DMS114 treated with DMSO at 0.1 percent for 48 hours (cell line): ENCODE measurements around the gene BCR.

ENCODE experiments used
- DNase-seq: peaks from one replicate; lab custom pipeline; 2025; ENCODE audit not compliant: unreplicated experiment; lab: John Stamatoyannopoulos, UW

Gene BCR

DNA sequence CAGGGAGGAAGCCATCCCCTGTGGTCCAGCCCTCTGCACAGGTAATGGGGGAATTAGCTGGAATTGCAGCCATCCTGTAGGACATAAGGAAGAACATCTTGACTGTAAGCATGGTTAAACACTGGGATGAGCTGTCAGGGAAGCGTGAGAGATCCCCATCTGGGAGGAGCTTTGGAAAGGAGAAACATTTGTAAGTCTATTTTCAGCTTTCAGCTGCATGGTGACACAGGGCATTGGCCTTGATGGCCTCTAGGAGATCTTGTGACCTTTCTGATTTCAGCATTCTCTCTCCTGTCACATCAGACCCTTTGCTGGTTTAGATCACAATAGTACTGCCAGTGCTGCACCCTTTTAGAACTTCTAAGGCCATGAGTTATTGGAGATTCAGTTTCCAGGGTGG lies 47.1 kb downstream of the BCR start:
- no peak for DNase-seq

DNA sequence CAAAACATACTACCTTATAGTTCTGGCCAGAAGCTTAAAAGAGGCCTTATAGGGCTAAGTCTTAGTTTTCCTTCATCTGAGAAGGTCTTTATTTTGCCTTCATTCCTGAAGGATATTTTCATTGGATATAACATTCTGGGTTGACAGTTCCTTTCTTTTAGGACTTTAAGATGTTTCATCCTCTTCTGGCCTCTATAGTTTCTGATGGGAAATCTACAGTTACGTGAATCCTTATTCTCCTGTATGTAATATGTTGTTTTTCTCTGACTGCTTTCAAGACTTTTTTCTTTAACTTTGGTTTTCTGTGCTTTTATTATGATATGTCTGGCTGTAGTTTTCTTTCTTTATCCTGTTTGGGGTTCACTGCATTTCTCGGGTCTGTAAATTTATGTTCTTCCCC lies 48.2 kb downstream of the BCR start:
- DNase-seq: no peak

DNA sequence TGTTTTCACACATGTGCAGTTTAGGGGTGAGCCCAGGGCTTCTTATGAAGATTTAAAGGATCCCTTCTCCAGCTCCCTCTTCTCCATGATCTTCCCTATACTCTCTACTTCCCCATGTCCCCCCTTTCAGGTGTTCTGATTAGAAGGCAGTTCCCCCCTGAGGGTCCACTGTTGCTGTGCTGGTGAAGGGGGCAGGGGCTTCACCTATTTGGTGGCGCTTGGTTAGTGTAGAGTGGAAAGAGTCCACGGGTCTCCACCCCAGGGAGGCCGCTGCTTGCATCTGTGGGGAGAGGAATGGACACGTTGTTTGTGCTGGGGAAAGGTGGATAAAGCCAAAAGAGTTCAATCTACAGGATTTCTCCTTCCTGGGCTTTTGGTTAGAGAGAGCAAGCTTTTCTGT lies 49.3 kb downstream of the BCR start:
- DNase-seq: no peak

DNA sequence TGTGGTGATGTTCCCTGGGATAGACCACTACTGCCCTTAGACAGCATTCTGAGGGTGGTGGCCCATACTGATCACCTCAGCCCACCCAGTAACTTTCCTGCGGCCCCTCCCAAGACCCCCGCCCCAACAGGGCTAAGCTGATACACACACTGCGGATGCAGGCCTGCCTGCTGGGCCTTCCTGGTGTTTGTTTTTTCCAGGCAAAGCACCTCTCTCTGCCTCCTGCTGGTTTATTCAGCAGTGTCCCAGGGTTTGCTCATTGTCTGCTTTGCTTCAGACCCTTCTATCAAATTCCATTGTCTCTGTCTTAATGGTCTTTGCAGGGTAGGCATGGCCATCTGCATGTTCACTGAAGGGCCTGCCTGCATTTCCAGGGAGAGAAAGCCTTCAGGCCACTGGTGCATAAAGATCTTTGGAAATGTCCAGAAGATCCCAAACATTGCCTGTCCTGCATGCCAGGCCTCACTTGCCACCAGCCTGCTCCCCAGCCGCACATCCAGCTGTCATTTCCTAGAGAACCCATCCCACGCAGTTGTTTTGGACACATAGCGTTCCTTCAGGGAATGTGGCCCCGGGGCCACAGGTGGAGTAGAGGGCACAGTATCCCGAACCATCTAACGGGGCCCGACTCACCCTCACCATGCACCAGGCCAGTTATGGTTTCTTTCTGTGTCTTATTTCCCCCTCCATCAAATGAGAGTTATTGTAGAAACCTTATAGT lies 50.2 kb downstream of the BCR start:
- no peak for DNase-seq

DNA sequence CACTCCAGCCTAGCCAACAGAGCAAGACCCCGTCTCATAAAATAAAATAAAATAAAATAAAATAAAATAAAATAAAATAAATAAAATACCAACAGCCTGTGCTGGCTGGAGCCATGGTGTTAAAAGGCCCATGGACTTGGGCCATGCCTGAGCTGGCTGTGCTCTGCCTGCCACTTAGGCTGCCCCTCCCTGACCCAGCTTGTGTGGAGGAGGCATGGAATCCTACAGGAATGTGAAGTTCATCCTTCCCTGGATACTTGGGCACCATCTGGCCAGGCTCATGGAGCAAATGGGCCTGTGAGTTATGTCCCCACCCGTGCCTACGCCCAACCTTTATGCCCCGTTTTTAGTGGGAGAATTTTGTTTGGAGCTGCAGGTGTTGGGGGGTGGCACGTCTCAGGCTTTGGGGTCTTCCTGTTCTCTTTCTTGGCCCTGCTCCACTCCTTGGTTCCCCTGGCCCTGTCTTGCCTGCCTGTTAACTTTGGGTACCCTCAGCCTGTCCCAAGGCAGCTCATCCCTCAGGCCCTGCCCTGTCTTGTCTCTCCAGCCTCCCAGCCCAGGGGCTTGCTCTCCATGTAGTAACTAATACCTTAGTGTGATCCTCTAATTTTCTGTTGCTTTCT lies 51.3 kb downstream of the BCR start:
- DNase-seq: no peak

DNA sequence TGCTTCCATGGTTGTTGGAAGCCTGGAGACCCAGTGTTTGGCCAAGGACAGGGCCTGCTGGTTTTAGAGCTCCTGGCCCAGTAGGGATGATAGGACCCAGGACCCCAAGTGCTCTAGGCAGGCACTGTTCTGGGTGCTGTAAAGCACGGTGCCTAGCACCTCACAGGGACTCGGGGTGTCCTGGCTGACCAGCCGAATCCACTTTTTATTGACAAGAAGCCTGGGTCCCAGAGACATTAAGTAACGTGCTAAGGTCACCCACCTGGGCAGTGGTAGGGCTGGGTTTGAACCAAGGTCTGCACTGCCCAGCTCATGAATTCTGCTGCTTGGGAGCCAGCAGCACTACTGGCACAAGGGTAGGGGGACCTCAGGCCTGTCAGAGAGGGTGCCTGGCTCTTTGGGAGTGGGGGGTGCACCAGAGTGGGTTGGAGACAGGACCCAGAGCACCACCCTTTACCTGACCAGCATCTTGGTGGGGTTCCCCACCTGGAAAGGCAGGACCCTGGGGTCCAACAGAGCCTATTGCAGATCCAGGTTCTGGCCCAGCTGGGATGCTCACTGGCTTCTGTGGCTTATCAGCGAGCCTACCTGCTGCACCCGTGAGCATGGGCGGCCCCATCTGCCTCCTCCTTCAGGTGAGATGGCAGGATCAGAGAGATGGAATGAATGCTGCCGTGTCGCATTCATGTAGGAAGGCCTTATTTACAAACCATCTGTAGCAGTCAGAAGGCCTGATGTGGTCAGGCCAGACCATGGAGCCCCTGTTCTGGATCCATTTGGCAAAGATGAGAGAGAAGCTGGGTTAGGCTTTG lies 52.0 kb downstream of the BCR start:
- DNase-seq: no peak

DNA sequence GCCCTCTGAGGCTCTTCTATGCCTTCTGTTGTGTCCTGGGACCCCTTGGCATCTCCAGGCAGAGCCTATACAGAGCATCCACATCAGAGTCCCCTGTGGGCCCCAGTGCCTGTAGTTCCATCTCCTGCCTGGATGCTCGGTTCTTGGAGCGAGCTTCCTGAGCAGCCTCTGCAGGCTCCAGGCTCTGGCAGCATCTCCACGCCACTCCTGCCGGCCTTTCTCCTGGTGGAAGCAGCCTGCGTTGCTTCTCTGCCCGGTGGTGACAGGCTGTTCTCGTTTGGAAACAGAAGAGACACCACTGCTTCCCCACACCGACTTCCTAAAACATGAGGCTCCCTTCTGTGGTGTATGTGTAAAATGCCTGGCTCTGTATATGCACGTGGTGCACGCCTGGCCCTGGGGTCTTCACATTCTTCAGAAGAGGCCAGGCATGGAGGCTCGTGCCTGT lies 52.8 kb downstream of the BCR start:
- no peak for DNase-seq

DNA sequence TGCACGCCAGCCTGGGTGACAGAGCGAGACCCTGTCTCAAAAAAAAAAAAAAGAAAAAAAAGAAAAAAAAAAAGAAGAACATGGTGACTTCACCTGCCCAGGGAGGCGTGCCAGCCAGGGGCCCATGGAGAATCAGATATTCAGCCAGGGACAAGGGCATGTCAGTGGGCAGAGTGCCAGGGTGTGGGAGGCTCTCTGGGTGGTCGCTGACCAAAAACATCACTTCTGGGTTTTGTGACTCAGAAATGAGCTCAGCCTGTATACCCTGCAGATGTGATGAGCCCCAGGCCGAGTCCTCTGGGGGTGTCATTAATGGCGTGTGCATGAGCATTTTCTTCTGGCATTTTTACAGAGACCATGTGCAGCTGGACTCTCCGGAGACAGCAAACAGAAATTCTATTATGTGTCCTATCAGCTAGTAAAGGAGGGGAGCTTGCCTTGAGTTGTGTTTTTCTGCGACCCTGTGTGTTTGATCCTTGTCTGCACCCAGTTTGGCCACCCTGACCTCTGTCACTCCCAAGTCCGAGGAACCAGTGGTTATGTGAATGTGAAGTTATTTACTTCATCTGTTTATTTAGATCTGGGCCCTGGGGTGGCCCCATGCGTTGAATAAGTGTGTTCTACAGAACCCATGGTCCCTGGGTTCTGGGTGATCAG lies 53.6 kb downstream of the BCR start:
- no peak for DNase-seq

DNA sequence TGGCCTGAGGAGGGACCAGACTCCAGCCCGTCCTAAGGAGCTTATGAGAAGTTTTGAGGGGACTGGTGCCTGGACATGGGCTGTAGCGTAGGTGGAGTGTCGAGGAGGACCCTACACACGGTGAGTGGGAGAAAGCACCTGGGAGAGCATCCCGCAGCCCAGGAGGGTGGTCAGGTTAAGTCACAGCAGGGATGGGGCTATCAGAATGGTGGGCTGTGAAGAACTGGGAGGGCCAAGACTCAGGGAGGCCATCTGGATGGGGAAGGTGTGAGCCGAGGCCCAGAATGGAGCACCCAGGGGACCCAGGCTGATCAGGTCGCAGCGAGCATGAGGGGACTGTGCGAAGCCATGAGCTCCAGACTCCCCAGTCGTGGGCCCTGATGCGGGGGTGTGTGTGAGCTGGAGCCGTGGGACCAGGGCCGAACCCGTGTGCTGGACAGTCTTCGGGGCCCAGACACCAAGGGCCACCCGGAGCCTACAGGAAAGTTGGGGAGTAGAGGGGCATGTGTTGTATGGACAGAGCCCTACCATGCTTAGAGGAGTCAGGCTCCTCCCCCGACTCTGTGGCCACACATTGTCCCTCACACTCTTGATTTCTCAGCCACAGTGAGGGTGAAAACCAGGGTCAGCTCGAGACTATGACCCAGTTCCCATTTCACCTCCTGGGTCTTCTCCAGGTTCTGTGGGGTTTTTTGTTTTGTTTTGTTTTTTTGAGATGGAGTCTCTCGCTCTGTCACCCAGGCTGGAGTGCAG lies 54.3 kb downstream of the BCR start:
- DNase-seq: no peak

DNA sequence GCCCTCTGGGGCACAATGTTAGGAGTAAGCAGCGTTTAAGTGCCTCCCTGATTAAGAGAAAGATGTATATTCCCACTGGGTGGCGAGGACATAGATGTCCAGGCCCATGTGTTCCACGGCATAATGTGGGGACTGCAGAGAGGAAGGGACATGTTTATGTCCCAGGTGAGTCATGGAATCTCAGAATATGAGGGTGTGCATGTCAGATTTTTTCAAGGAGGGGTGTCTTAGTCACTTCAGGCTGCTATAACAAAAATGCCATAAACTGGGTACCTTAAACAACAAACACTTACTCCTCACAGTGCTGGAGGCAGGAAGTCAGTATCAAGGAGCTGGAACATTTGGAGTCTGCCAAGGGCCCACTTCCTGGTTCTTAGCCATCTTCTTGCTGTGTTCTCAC lies 55.1 kb downstream of the BCR start:
- DNase-seq: no peak

DNA sequence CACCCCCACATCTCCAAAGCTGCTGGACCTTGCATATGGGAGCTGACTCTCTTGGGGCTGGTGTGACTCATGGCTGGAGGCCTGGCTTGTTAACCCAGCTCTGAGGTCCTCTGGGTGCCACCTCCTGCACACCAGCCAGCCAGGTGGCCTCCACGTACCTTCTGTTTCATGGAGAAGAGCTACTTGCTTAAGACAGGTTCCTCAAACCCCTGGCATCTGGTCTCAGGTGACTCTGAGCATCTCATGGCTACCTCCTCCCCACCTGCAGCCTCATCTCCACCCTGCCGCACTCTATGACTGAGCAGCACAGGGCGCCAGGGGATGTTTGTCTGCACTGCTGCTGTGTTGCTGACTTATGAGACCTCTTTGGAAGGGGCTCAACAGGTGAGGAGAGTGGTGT lies 55.7 kb downstream of the BCR start:
- DNase-seq: no peak

DNA sequence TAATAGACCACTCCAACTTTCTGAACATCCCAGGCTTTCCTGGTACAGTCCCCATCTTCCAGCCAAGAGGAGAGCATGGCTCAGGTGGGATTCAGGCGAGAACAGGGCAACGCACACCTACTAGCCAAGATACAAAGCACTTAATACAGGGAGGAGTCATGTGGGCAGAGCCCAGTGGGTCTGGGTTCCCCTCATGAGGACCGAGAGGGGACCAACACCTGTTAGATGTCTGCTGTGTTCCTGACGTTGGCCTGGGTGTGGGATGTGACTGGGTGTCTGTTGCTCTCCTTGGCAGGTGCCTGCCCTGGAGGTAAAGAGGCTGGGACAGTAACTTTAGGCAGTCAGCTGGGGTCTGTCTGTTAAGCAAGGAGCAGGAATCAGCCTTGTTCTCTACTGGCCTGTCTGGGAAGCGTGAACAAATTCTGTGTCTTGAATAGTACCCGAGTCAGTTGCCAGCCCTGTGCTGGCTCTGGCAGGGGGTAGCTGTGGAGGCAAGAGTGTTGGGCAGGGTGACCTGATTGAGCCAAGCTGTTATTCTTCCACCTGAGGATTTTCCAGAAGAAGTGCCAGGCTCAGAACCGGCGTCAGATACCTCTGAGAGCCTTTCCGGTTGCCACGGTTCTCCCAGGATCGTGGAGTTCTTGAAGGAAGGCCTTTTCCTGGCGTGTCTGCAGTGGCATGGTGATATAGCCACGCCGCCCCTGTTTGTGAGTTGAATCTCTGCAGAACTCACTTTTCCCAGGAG lies 56.3 kb downstream of the BCR start:
- DNase-seq: no peak

DNA sequence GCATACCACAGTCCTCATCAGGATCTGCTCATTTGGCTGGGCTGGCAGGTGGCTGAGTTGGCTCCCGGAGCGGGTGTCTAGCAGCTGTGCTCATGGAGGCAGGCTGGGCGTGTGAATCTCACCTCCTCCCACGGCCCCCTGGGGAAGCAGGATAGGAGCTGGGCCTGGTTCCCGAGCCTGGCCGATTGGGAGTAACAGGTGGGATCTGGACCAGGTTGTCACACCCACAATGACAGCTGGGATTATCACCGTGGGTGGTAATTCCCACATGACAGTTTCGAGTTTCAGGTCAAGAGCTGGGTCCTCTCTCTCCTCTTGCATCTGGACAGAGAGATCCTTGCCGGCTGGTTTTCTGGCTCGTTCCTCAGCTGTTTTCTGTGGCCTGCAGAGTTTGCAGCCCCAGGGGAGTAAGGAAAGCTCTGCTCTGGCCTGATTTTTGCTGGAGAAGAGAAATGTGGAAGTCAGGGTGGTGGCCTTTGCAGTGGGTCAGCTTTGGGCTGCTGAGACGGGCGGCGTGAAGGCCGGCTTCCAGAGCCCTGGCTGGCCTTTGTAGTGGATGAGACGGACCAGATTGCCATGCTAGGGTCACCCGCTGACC lies 57.0 kb downstream of the BCR start:
- DNase-seq: no peak

DNA sequence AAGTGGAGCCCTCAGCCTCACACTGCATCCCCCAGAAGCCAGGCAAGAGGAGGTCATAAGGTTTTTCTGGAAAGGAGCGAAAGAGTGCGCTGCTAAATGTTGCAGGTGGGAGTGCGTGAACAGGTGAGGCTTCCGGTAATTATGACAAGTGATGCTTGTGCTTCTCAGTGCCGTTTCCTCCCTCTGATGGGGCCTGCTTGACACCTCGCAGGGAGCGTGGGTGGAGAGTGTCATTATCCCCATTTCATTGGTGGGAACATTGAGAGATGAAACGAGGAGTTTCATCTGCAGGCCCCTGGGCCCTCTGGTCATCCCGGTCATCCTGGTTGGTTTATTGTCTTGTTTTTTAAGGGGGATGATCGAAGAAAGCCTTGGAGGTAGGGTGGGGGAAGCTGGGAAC lies 57.5 kb downstream of the BCR start:
- no peak for DNase-seq

DNA sequence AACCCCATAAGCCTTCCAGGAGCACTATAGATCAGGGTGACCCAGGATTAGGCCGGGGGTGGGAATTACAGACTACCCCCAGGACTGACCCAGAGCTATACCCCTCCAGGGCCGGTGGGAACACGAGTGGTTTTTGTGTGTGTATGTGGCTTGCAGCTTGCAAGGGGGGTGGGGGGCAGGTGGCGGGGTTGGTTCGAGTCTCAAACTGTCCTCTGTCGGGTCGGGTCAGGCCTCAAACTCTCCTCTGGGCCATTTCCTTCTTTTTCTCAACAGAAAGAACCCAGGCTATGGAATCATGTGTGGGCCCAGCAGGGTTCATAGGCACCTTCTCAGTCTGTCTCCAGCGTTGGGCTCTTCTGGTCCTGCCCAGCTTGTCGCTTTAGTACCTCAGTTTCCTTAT lies 58.4 kb downstream of the BCR start:
- no peak for DNase-seq

DNA sequence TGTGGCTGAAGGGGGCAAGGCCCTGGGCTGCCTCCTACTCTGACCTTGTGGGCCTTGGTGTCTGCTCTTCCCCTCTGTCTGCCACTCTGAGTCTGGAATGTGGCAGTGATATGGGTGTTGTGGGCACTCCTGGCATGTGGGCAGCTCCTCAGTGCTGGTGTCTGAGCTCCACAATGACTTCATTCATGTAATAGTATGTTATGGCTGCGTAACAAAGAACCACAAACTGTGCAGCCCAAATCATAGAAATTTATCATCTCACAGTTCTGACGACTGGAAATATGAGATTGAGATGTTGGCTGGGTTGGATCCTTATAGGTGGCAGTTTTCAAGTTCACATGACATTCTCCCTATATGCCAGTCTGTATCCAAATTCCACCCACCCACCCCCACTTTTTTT lies 59.1 kb downstream of the BCR start:
- no peak for DNase-seq

DNA sequence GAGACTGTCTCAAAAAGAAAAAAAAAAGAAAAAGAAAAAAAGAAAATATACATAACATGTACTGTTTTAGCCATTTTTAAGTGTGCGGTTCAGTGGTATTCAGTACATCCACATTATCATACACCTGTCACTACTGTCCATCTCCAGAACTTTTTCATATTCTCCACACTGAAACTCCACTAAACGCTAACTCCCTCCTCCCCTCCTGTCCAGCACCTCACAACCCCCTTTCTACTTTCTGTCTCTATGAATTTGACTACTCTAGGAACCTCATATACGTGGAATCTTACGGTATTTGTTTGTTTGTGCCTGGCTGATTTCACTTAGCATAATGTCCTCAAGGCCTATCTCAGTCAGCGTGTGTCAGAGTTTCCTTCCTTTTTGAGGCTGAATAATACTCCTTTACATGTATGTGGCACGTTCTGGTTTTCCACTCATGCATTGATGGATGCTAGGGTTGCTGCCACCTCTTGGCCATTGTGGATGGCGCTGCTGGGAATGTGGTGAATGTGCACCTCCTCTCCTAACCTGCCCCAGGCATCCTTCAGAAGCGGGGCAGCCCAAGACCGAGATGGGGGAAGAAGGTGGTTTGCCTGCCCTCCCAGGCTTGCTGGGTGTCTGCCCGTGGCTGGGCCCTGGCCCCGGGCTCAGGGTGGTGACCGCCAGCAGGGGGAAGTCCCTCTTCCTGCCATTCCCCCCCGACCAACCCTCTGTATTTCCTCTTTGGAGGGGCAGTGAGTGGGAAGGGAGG lies 60.5 kb downstream of the BCR start:
- no peak for DNase-seq

DNA sequence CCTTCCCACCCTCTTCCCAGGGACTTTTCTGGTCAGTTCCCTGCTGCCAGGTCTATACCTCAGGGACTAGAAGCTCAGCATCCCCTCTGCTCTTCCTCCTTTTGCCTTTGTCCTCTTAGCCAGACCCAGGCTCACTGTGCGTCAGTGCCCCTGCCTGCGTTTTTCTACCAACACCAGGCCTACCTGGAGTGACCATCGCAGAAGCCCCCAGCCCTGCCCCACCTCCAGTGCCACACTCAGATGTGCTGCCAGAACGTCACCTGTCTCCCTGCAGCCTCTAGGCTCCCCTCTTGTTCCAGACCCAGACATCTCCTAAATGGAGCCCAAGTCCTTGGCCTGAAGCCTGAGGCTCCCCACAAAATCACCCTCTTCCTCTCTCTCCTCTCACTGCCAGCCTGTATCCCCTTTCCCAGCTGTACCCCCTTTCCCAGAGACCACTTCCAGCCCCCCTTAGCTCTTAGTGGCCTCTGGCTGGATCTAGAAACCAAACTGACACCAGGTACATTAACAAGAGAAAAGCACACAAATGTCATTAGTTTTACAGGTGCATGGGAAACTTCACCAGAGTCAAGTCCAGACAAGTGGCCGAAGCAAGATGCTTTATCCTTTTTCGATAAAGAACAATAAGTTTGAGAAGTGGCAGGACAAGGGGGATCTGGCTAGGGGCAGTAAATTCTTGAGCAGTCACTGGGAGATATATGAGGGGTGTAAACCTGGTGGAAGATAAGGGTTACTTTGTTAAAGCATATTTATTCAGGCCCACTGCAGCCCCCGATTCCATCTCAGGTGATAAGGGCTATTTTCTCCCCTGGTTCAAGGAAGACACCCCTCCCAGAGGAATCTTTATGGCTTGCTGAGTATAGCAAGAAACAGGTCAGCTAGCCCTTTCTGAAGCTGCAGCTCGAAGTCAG lies 61.5 kb downstream of the BCR start:
- DNase-seq: no peak
